H1 (cell line): ENCODE measurements around the gene CPSF4L. TPM values are rescaled to one million over a fixed set of nuclear protein-coding genes. Genes with fewer than 3 reads are reported as not detected.
A peak's percentile ranks its signal among the peaks of the same experiment; 100 is the strongest.

Source experiments
- CTCF ChIA-PET: fragments of 300-600 bp; sonication (Branson Sonifier 250); formaldehyde crosslinking; loops from one replicate; lab custom pipeline; 2021; ENCODE audit not compliant: partially characterized antibody; lab: Charles Lee
- POLR2A ChIA-PET: fragments of 300-600 bp; sonication (Branson Sonifier 250); formaldehyde crosslinking; loops from one replicate; lab custom pipeline; 2021; ENCODE audit warnings: inconsistent platforms; ENCODE audit not compliant: partially characterized antibody; lab: Charles Lee
- DNase-seq, 2 experiments: peaks; one replicate each; pipeline versions ENCODE4 v3.0.0 to v3.0.0-alpha.2; 2010 to 2022; ENCODE audit warnings: low spot score in 2 of 2, low read depth in 1 of 2, mixed read lengths in 1 of 2
- FAIRE-seq: peaks from 2 replicates; lab custom pipeline; 2011; peaks lifted over from hg19 to GRCh38; lab: Jason Lieb, UNC
- H2AFZ ChIP-seq: 2 replicates; pipeline ENCODE4 v1.8.1; 2012; ENCODE audit warnings: low read length, inconsistent platforms
- H2AK5ac ChIP-seq: 2 replicates; pipeline ENCODE4 v1.6.1; 2013; ENCODE audit warnings: low read depth, low read length
- H2BK120ac ChIP-seq: replicated peaks from 2 replicates; pipeline ENCODE3; 2013; ENCODE audit warnings: low read depth, low read length, inconsistent platforms
- H2BK12ac ChIP-seq: 2 replicates; pipeline ENCODE4 v1.6.1; 2013; ENCODE audit warnings: low read depth, low read length
- H2BK15ac ChIP-seq: 2 replicates; pipeline ENCODE4 v1.6.1; 2013; ENCODE audit warnings: low read length
- H2BK20ac ChIP-seq: 2 replicates; pipeline ENCODE4 v1.6.1; 2013; ENCODE audit warnings: low read length
- H2BK5ac ChIP-seq: 2 replicates; pipeline ENCODE4 v1.6.1; 2013; ENCODE audit warnings: low read depth, low read length
- H3K14ac ChIP-seq: 2 replicates; pipeline ENCODE4 v1.6.1; 2013; ENCODE audit warnings: inconsistent platforms; ENCODE audit not compliant: insufficient read length
- H3K18ac ChIP-seq: 2 replicates; pipeline ENCODE4 v1.6.1; 2013; ENCODE audit warnings: low read length; ENCODE audit errors: extremely low read depth
- H3K23ac ChIP-seq: 2 replicates; pipeline ENCODE4 v1.6.1; 2013; ENCODE audit warnings: inconsistent platforms; ENCODE audit not compliant: insufficient read length
- H3K23me2 ChIP-seq: 2 replicates; pipeline ENCODE4 v1.6.1; 2013; ENCODE audit warnings: low read depth, low read length
- H3K27ac ChIP-seq: 2 replicates; pipeline ENCODE4 v1.6.1; 2011; ENCODE audit warnings: low read depth, low read length, inconsistent platforms
- H3K27me3 ChIP-seq, 4 experiments: replicated peaks in 1 of 4; 1 replicate in 1 of 4; 2 replicates in 3 of 4; pipeline versions ENCODE4 v1.6.1 to v1.8.1; 2011 to 2013; ENCODE audit warnings: low read length in 3 of 4, mild to moderate bottlenecking in 3 of 4, inconsistent platforms in 2 of 4, mixed read lengths in 2 of 4, moderate library complexity in 1 of 4; ENCODE audit not compliant: control insufficient read depth in 3 of 4, insufficient read depth in 3 of 4; ENCODE audit errors: extremely low read depth in 1 of 4
- H3K36me3 ChIP-seq, 4 experiments: 2 replicates each; pipeline versions ENCODE4 v1.6.1 to v1.8.1; 2011 to 2013; ENCODE audit warnings: mild to moderate bottlenecking in 4 of 4, low read length in 3 of 4, moderate library complexity in 2 of 4, control low read depth in 1 of 4, inconsistent platforms in 1 of 4; ENCODE audit not compliant: insufficient read depth in 4 of 4, control insufficient read depth in 2 of 4
- H3K4ac ChIP-seq: replicated peaks from 2 replicates; pipeline ENCODE3; 2013; ENCODE audit warnings: low read length, low read depth, mixed read lengths, inconsistent platforms; ENCODE audit not compliant: insufficient read length
- H3K4me1 ChIP-seq, 4 experiments: replicated peaks in 1 of 4; 1 replicate in 1 of 4; 2 replicates in 3 of 4; pipeline versions ENCODE4 v1.6.1 to v1.8.1; 2011 to 2013; ENCODE audit warnings: low read length in 3 of 4, inconsistent platforms in 2 of 4, mixed read lengths in 1 of 4; ENCODE audit not compliant: insufficient read depth in 4 of 4, control insufficient read depth in 3 of 4
- H3K4me2 ChIP-seq, 2 experiments: 2 replicates each; pipeline versions ENCODE4 v1.6.1 to v1.8.1; 2011 to 2013; ENCODE audit warnings: low read depth in 2 of 2, low read length in 2 of 2, control low read depth in 1 of 2, inconsistent platforms in 1 of 2, mild to moderate bottlenecking in 1 of 2; ENCODE audit not compliant: insufficient read depth in 1 of 2
- H3K4me3 ChIP-seq, 4 experiments: fragments of 200-600, 300-600 bp in 1 of 4; sonication (generic), shearing (Covaris generic), sonication (Bioruptor Twin) in 1 of 4; 2 replicates each; pipeline versions ENCODE4 v1.5.1 to v1.8.1; 2011 to 2016; ENCODE audit warnings: low read length in 4 of 4, low read depth in 3 of 4, control low read depth in 2 of 4, inconsistent platforms in 2 of 4, mild to moderate bottlenecking in 2 of 4, mixed read lengths in 1 of 4, moderate library complexity in 1 of 4; ENCODE audit not compliant: insufficient read depth in 2 of 4; ENCODE audit errors: extremely low read depth in 1 of 4
- H3K56ac ChIP-seq: replicated peaks from 2 replicates; pipeline ENCODE3; 2013; ENCODE audit warnings: low read depth, mild to moderate bottlenecking, mixed read lengths, low read length, inconsistent platforms; ENCODE audit not compliant: insufficient read length
- H3K79me1 ChIP-seq: 2 replicates; pipeline ENCODE4 v1.6.1; 2013; ENCODE audit warnings: low read depth, low read length, control low read depth
- H3K79me2 ChIP-seq, 2 experiments: 2 replicates each; pipeline versions ENCODE4 v1.6.1 to v1.8.1; 2012 to 2013; ENCODE audit warnings: low read length in 2 of 2, mild to moderate bottlenecking in 2 of 2, inconsistent platforms in 1 of 2; ENCODE audit not compliant: insufficient read depth in 2 of 2, control insufficient read depth in 1 of 2
- H3K9ac ChIP-seq, 4 experiments: replicated peaks in 1 of 4; 1 replicate in 1 of 4; 2 replicates in 3 of 4; pipeline versions ENCODE4 v1.6.1 to v1.8.1; 2011 to 2013; ENCODE audit warnings: low read depth in 3 of 4, low read length in 3 of 4, control low read depth in 2 of 4, mild to moderate bottlenecking in 2 of 4, moderate library complexity in 2 of 4, inconsistent platforms in 1 of 4; ENCODE audit errors: extremely low read depth in 1 of 4
- H3K9me3 ChIP-seq, 2 experiments: 2 replicates each; pipeline versions ENCODE4 v1.6.1 to v1.8.1; 2012 to 2013; ENCODE audit warnings: mild to moderate bottlenecking in 2 of 2, moderate library complexity in 2 of 2, control low read depth in 1 of 2, inconsistent platforms in 1 of 2, low read depth in 1 of 2, low read length in 1 of 2, mixed read lengths in 1 of 2; ENCODE audit not compliant: insufficient read depth in 2 of 2
- H4K20me1 ChIP-seq, 2 experiments: replicated peaks in 1 of 2; 2 replicates each; pipeline versions ENCODE3 to v1.8.1; 2011 to 2013; ENCODE audit warnings: inconsistent platforms in 2 of 2, low read length in 2 of 2, mild to moderate bottlenecking in 1 of 2; ENCODE audit not compliant: insufficient read depth in 2 of 2, control insufficient read depth in 1 of 2
- H4K5ac ChIP-seq: 2 replicates; pipeline ENCODE4 v1.6.1; 2013; ENCODE audit warnings: low read length, low read depth, mixed read lengths, inconsistent platforms; ENCODE audit not compliant: insufficient read length
- H4K8ac ChIP-seq: 2 replicates; pipeline ENCODE4 v1.8.0; 2013; ENCODE audit warnings: mild to moderate bottlenecking, moderate library complexity, low read length, inconsistent platforms; ENCODE audit not compliant: insufficient read depth; ENCODE audit errors: extremely low read depth
- H4K91ac ChIP-seq: replicated peaks from 2 replicates; pipeline ENCODE3; 2013; ENCODE audit warnings: low read length, mixed read lengths, inconsistent platforms; ENCODE audit not compliant: insufficient read length
- ASH2L ChIP-seq: fragments of 200-600, 300-600 bp; sonication (generic); IDR thresholded peaks from one replicate; pipeline ENCODE4 v1.7.1; 2017; ENCODE audit warnings: low read length
- BACH1 ChIP-seq: IDR thresholded peaks from 2 replicates; pipeline ENCODE4 v1.6.1; 2012; ENCODE audit warnings: low read length, improper control_type of control experiment
- BCL11A ChIP-seq, 2 experiments: IDR thresholded peaks; one replicate each; pipeline ENCODE4 v1.6.1; 2011; ENCODE audit warnings: low read depth in 2 of 2, low read length in 2 of 2, mild to moderate bottlenecking in 2 of 2
- CEBPB ChIP-seq: IDR thresholded peaks from 2 replicates; pipeline ENCODE4 v1.6.1; 2012; ENCODE audit warnings: low read depth, low read length
- CHD1 ChIP-seq: IDR thresholded peaks from 2 replicates; pipeline ENCODE4 v1.6.1; 2012; ENCODE audit warnings: low read depth, low read length, improper control_type of control experiment
- FOSL1 ChIP-seq: IDR thresholded peaks from 2 replicates; pipeline ENCODE4 v1.6.1; 2011; ENCODE audit warnings: mild to moderate bottlenecking, low read depth, low read length, moderate library complexity; ENCODE audit not compliant: insufficient read depth
- GABPA ChIP-seq: IDR thresholded peaks from 2 replicates; pipeline ENCODE4 v1.6.1; 2011; ENCODE audit warnings: mild to moderate bottlenecking, low read length, moderate library complexity, borderline replicate concordance; ENCODE audit not compliant: insufficient read depth
- HDAC6 ChIP-seq: IDR thresholded peaks from one replicate; pipeline ENCODE4 v1.7.1; 2012; ENCODE audit warnings: low read depth, mild to moderate bottlenecking, inconsistent platforms, low read length, moderate library complexity
- RBBP5 ChIP-seq: IDR thresholded peaks from 2 replicates; pipeline ENCODE4 v1.7.1; 2012; ENCODE audit warnings: low read depth, mild to moderate bottlenecking, inconsistent platforms, low read length, moderate library complexity, borderline replicate concordance
- RXRA ChIP-seq: IDR thresholded peaks from 2 replicates; pipeline ENCODE4 v1.6.1; 2011; ENCODE audit warnings: low read depth, mild to moderate bottlenecking, low read length, moderate library complexity; ENCODE audit not compliant: insufficient read depth
- SP2 ChIP-seq: IDR thresholded peaks from 2 replicates; pipeline ENCODE4 v1.6.1; 2012; ENCODE audit warnings: mild to moderate bottlenecking, low read length, inconsistent platforms
- ZNF274 ChIP-seq: IDR thresholded peaks from 2 replicates; pipeline ENCODE4 v1.7.0; 2012; ENCODE audit warnings: low read length, borderline replicate concordance; ENCODE audit errors: extremely low read depth
- WGBS, 2 experiments: shearing (Covaris generic) in 1 of 2; methylation state at CpG; one replicate each; pipeline versions ENCODE4 v1.1.6 to v1.1.7; 2013 to 2015; ENCODE audit warnings: low lambda C conversion rate in 2 of 2, mixed read lengths in 2 of 2, inconsistent platforms in 1 of 2, low coverage in 1 of 2, missing lambda C conversion rate in 1 of 2; ENCODE audit not compliant: insufficient replicate concordance in 2 of 2, insufficient coverage in 1 of 2, insufficient read length in 1 of 2; ENCODE audit errors: extremely low coverage in 1 of 2, missing lambda C conversion rate in 1 of 2; 5-methylcytosine and 5-hydroxymethylcytosine counted together
- polyA plus RNA-seq, 7 experiments: library from polyadenylated mRNA; depleted of rRNA in 3 of 7; stranded (reverse) in 5 of 7; unstranded in 2 of 7; fragments of >200 nt in 5 of 7; fragments of 200-250 nt in 2 of 7; gene quantifications; 1 replicate in 5 of 7; 2 replicates in 1 of 7; 4 replicates in 1 of 7; pipeline versions ENCODE4 v1.2.1 to v1.2.3, GENCODE V29; 2011 to 2013; ENCODE audit warnings: missing spikeins in 2 of 7, mixed read lengths in 2 of 7
- total RNA-seq: library from RNA; stranded (reverse); fragmentation: NEBNext Ultra II Directional; extraction: Animal tissue kit (Norgen Biotek cat#: 25700); gene quantifications from 2 replicates; pipeline ENCODE4 v1.2.1, GENCODE V29; 2021

CPSF4L gene
- total and polyA plus RNA-seq, 2 of the 8 experiments (the other 6 are each of a cell fraction or from before 2014, with no cell fraction given) = not detected

DNA sequence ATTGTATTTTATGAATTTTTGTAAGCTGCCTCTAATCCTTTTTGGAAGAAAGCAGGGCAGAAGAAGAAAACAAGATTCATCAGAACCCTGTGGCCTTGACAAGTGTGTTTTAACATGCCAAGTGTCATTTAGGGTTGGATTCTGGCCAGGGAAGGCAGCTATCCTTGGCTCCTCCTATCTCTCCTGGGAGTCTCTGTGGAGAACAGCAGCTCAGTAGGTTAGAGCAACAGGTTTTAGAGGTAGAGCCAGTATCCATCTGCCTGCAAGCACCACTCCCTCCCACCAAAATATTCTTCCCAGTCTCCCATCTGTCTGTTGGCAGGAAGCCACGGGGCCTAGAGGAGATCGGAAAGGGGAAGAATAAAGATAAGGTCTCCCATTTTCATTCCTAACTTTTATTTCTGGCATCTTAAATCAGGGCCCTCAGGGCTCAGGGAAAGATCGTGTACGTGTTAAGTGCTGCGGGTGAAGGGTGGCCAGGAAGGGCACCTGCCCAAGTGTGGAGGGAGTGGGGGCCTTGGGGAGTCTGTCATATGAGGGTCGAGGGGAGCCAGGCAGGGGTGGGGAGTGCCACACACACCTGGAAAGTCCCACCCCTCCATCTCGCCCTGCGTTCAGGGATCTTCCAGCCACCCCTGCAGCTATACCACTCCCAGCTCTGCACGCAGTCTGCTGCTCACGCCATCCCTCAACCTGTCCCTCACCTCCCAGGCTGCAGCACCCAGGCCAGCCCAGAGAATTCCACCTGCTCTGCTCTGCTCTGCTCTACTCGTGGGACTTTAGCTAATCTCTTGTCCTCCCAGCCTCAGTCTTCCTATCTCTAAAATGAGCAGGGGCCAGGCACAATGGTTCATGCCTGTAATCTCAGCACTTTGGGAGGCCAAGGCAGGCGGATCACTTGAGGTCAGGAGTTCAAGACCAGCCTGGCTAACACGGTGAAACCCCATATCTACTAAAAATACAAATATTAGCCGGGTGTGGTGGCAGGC lies 17.1 kb upstream of the CPSF4L start:
- Histone ChIP-seq H3K4me2 (no peak overlapping the region), H2AFZ (no peak overlapping the region), H4K91ac (no peak overlapping the region), H3K56ac (no peak overlapping the region), H3K23ac (no peak overlapping the region), H3K23me2 (no peaks in the 10 kb centered on the region), H3K4me1 (peaks cover 0 to 4% (median 2%) of the 10 kb centered on the region in 4 experiments; a peak in 4 of 7 replicates), H2BK5ac (no peak overlapping the region), H3K9me3 (no peaks in the 10 kb centered on the region), H2BK20ac (no peak overlapping the region), H3K4ac (no peak overlapping the region), H2AK5ac (no peak overlapping the region), H2BK120ac (no peak overlapping the region), H2BK12ac (no peak overlapping the region), H4K5ac (no peak overlapping the region), H4K8ac (0 out of 2 replicates have a peak overlapping the region, but pooled peaks have one; percentile 0), H3K4me3 (no peak overlapping the region), H3K27ac (no peak overlapping the region), H2BK15ac (no peak overlapping the region), H3K18ac (no peak overlapping the region; the same call in 1 of the 2 replicates), H3K79me2 (no peaks in the 10 kb centered on the region), H3K9ac (no peak overlapping the region), H3K36me3 (no peaks in the 10 kb centered on the region), H3K79me1 (no peaks in the 10 kb centered on the region), H4K20me1 (no peaks in the 10 kb centered on the region), H3K14ac (no peak overlapping the region), H3K27me3 (no peaks in the 10 kb centered on the region)
- 76% methylated on average over 14 of the region's 14 CpGs; no CpG with 5 or more reads in 1 of the 2 experiments for WGBS, 2 experiments
- DNase-seq = no peak
- ChIA-PET CTCF (interaction anchor here (0.8 to 5.2 kb wide), 7 partner anchors 11 to 92 kb away, joined by 3 to 28 read pairs (median 5); no protein-coding TSS in a partner anchor), POLR2A (interaction anchor here (1.0 to 1.4 kb wide), 2 partner anchors 10 to 27 kb away, joined by 3 read pairs; no protein-coding TSS in a partner anchor)
- no peak for FAIRE-seq
- TF ChIP-seq BCL11A (IDR thresholded peaks at IDR 0.05; ENCODE audit: low read depth in 2 of 2, low read length in 2 of 2) = no peak
- no peak for TF ChIP-seq ASH2L
- TF ChIP-seq BACH1 = no peak
- no peak for TF ChIP-seq GABPA
- TF ChIP-seq RBBP5 = no peak
- TF ChIP-seq CHD1 = no peak
- no peak for TF ChIP-seq SP2
- no peak for TF ChIP-seq CEBPB
- TF ChIP-seq FOSL1 = no peak
- no peak for TF ChIP-seq RXRA
- TF ChIP-seq ZNF274 = no peak
- TF ChIP-seq HDAC6 = no peak
